Activated CD4-positive, CD25-positive, alpha-beta regulatory T cell (primary cell): ENCODE measurements around the gene TGM4.

ENCODE experiments used
- DNase-seq, 4 experiments: peaks; one replicate each; lab custom pipeline; 2025; lab: John Stamatoyannopoulos, UW

Gene TGM4

GRCh38 chr3:44954962-44955361 is 80.6 kb downstream of the TGM4 start:
- DNase-seq = no peak

- no peak for DNase-seq
These were observed 81.5 kb downstream of the TGM4 start for GRCh38 chr3:44955917-44956316.

- DNase-seq = no peak
These were observed 83.6 kb downstream of the TGM4 start for GRCh38 chr3:44957986-44958385.

- DNase-seq = no peak
These were observed 84.0 kb downstream of the TGM4 start for GRCh38 chr3:44958386-44958785.

- no peak for DNase-seq
These were observed 86.1 kb downstream of the TGM4 start for GRCh38 chr3:44960387-44961026.

- DNase-seq = no peak
These were observed 87.5 kb downstream of the TGM4 start for GRCh38 chr3:44961888-44962287.

GRCh38 chr3:44962621-44963393 is 88.4 kb downstream of the TGM4 start:
- no peak for DNase-seq

- no peak for DNase-seq
These were observed 89.3 kb downstream of the TGM4 start for GRCh38 chr3:44963571-44964325.
